GM10847 (cell line): ENCODE measurements around the gene CLDN7.
A peak's percentile ranks its signal among the peaks of the same experiment; 100 is the strongest.

Experiments used
- POLR2A ChIP-seq: IDR thresholded peaks from 2 replicates; pipeline ENCODE4 v1.6.1; 2011; ENCODE audit not compliant: insufficient read length; ENCODE audit errors: extremely low read depth

CLDN7 gene

DNA sequence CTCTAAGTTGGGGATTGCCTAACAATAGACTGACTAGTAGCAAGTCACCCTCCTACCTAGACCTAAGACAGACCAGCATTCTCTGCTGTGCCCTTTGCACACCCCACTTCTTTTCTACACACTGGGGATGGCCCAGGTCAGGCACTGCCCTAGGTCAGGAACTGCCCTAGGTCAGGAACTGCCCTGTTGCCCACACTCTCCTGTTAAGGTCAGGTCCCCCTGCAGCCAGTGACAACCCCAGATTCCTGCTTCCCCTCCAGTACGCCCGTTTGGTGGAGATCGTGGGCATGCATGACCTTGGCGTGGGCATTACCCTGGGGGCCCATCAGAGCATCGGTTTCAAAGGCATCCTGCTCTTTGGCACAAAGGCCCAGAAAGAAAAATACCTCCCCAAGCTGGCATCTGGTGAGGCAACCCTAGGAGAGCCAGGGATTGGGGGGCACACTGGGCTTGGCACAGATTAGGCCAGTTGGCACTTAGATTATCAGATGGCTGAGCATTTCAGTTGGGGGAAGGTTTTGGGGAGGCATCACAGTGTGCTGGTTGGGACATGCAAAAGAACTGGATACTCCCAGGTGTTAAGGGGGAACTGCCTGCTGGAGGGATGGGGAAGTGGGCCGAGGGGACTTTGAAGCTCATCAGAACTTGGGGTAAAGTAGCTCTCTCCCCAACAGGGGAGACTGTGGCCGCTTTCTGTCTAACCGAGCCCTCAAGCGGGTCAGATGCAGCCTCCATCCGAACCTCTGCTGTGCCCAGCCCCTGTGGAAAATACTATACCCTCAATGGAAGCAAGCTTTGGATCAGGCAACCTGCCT is 40.8 kb downstream of the CLDN7 start:
- no peak for TF ChIP-seq POLR2A

DNA sequence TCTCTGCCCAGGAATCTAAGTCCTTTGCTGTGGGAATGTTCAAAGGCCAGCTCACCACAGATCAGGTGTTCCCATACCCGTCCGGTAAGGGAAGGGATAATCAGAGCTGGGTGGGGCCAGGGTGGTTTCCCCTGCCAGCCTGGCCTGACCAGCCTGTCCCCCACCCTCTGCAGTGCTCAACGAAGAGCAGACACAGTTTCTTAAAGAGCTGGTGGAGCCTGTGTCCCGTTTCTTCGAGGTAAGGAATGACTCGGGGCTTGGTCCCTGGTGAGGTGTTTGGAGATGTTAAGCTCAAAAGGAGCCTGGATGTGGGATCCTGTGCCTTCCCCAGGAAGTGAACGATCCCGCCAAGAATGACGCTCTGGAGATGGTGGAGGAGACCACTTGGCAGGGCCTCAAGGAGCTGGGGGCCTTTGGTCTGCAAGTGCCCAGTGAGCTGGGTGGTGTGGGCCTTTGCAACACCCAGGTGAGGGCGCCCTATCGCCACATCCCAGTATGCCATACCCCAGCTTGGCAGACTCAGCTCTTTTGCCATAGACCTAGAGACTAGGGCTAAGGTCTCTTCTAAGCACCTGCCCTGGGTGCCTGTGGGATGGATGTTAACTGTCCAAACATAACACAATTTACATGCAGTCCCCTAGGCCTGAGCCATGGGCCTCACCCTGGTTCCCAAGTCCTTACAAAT is 41.5 kb downstream of the CLDN7 start:
- peak; percentile 17 for TF ChIP-seq POLR2A

DNA sequence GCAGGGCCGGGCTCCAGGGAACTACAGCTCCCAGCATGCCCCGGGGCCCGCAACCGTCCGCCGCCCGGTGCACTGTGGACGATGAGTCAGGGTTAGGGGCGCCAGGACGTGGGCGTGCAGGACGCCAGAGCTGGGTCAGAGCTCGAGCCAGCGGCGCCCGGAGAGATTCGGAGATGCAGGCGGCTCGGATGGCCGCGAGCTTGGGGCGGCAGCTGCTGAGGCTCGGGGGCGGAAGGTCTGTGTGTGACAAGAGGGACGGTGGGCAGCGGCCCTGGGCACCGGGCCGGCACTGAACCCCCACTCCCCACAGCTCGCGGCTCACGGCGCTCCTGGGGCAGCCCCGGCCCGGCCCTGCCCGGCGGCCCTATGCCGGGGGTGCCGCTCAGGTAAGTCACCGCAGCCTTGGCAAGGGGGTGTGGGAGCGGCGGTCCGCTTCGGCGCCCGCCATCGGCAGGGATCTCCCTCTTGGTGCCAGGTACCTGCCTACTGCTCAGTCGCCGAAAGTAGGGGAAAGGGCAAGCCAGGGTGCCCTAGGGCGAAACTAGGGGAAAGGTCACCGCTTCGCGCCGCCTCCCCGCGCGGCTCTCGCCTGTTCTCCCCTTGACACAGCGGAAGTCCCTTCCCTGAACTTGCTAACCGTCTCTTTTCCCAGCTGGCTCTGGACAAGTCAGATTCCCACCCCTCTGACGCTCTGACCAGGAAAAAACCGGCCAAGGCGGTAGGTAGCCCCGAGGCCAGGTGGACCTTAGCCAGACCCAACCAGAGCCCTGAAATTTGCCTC is 42.3 kb downstream of the CLDN7 start, which contains the start of the genes ACADVL and DLG4:
ACADVL (plus strand) TSS at position 127 of the 781 bp plus-strand sequence; CDS start at position 174, 47 bp downstream.
DLG4 (minus strand) TSS at position 25 of the 781 bp plus-strand sequence.
- peak; percentile 61 for TF ChIP-seq POLR2A

DNA sequence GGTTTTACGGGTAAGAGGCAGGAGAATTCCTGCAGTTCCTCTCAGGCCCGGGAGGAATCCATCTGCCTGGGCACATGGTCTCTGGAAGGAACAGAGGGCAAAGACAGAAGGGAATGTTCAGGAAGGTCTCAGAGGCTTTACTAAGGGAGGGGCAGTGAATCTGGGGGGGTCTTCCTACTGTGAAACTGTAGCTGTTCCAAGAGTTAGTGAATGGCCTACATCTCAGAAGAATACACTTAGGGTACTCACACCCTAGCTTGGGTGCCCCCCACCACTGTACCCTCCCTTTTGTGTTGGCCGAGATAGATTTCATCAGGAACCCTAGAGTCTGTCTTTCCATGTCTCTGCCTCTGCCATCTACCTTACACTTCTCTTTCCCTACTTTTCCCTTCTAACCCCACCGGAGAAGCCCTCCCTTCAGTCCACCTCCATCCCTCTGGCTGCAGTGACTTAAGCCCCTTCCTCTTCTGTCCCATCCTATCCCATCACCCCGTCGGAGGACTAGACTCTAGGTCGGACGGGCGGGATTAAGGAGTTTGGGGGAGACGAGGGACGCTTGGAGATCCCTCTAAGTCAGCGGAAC is 43.0 kb downstream of the CLDN7 start:
- no peak for TF ChIP-seq POLR2A

DNA sequence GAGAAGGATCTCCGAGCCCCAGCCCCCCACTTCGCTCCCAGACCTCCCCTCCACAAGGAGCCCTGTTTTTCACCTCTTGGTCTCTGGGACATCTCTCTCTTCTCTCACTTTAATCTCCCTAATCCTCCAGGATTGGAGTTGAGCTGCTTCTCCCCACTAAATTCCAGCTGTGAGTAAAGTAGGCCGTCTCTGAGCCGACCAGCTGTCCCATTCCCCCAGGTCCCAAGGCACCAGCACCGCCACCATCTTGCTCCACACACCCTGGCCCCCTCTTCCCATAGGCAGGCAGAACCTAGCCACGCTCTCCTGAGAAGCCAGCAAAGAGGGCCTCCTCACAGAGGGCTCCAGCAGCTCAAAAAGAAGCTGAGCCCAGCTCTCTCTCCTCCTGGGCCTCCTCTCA is 43.5 kb downstream of the CLDN7 start:
- TF ChIP-seq POLR2A: no peak

DNA sequence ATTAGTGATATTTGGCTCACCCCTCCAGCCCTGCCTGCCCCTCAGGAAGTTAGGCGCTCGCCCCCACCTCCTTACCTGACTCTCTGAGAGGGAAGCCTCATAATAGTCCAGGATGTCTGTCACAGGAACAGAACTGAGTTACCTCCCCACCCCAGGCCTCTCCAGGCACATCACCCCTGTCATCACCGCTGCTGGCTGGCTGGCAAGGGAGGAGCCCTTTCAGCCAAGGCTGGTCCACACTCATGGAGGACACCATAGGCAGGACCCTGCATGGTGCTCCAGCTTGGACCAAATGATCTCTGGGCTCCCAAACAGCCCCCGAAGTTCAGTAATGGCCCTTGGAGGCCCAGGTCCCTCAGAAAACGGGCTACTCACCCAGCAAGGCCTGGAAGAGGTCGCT is 44.1 kb downstream of the CLDN7 start:
- no peak for TF ChIP-seq POLR2A

DNA sequence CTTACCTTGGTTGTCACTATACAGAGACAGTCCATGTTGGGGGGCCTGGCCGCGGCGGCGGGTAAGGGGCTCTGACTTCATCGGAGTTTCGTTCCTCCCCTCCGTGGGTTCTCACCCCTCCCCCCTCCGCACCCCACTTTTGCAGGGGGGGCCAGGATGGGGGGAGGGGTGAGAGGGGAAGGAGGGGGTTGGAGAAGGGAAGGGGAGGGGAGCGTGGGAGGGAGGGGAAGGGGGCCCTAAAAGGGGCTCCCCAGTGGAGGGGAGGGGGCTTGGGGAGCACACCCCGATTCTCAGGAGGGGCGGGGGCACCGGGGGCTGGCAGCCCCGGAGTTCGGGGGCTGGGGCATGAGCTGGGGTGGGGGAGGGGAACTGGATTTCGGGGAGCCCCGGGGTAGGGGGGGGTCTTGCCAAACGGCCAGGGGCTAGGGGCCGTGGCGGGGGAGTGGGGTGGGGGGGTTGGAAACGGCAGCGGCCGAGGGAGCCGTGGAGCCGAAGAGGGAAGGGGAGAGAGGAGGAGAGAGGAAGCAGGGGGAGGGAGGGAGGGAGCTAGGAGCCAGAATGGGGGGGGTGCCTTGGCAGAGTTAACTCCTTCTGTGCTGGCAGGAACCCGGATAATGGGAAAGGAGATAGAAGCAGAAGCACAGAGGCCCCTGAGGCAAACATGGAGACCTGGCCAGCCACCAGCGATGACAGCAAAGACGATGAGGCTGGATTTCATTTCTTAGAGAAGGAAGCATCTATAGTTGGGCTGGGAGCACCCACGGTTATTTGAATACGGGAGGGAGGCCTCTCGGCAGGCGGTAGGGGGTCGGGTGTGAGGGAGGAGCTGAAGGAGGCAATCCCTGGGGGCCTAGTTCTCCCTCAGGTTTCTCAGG is 44.9 kb downstream of the CLDN7 start:
- no peak for TF ChIP-seq POLR2A

DNA sequence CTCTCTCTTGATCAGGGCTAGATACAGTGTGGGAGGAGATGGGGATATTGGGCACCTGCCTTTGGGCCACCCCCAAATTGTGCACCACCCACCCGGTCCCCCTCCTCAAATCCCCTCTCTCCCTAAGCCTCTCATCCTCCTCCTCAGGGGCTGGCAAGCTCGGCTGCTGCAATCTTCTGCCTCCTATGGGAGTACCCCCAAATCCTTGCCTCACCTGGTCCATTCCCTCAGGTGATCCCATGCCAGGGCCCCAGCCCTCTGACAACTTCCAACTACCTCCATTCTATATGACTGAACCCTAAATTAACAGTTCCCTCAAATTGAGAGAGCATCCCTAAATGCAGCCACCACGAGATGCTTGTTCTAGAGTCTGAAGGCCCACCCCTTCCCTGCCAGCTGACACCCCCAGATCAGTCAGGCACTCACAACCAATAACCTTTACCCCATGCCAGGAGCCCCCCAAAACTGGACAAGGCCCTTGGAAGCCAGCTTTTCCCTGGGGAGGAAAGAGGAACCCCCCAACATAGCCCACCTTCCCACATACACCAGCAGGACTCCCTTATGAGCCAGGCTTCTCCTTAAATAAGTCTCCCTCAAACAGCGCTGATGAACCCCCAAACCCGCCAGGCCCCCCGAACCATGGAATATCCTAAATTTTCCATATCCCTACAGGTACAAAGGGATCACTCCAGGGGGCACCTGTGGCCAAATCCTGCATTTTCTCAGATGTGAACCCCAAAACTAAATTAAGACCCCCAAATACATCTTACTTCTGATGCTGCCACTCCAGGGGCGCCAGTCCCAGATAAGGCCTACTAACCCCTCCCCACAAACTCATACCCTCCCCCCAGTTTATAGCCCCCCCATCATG is 45.8 kb downstream of the CLDN7 start:
- no peak for TF ChIP-seq POLR2A

DNA sequence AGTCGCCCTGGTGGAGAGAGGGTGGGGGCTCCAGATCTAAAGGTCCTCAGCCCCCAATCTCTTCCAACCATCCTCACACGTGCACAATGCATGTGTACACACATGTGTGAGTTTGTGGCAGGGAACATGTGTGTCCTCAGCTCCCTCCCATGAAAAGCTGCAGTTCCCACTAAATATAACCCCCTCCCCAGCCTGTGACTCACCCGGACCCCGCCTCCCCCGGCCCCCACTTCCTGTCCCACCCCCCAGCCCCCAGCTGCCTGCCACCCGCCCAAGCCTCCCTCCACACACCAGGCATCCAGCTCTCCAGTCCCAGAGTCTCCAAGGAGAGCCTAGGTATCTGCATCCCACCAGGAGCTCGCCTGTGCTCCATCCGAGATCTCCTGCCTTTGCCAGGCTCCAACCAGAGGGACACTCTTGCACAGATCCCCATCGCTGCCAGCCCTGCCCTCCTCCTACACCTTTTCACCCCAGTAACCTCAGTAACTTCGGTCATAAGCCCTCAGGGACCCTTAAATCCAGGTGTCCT is 46.6 kb downstream of the CLDN7 start:
- TF ChIP-seq POLR2A: no peak

DNA sequence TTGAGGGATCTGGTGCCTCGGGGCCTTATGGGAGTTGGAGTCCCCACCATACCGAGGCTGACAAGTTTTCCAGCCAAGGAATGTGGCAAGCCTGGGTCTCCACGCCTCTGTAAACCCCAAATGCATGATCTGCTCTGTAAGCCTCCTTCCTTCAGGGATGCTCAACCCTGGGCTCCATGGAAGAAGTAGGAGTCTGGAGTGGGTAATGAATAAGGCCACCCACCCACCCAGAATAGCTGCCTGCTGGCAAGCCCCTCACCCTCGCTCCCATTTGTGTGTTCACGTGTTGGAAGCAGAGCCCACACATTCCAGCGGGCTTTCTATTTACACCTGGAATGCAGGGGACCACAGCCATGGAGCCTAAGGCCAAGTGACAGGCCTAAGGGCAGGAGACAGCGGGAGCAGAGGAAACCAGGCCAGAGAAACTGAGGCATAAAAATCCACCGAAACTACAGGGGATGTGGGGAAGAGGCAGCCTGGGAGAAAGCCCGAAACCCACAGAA is 47.1 kb downstream of the CLDN7 start:
- TF ChIP-seq POLR2A: no peak

DNA sequence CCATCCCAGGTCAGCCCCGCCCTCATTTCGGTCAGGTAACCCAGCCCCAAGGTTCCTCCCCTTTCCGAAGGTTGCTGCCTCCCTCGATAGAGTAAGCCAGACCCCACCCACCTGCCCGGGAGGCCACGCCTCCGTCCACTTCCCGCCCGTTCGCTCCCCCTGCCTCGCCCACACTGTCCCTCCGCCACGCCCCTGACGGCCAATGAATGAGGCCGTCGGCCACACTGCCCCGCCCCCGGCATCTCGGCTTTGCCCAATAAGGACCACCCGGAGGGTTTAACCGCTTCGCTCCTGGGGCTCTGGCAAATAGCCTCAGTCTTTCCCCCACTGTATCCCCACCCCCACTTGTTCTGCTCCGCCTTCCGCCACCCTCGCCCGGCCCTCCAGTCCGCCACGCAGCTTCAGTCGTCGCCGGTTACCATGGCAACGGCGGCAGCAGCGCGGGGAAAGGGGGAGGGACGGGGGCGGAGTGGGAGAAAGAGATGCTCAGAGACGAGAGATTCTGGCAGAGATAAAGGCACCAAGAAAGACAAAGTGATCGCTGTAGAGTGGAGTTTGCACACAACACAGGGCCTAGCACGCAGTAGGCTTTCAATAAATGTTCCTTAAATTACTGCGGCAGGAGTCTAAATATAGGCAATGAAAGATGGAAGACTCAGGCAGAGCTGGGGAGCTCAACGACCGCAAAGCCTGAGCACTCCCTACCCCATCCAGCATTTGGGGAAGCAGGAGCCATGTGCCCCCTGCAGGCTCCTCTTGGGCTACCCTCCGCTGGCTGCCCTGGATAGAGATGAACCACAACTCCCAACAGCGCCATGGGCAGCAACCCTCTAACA is 47.8 kb downstream of the CLDN7 start:
- TF ChIP-seq POLR2A: no peak

DNA sequence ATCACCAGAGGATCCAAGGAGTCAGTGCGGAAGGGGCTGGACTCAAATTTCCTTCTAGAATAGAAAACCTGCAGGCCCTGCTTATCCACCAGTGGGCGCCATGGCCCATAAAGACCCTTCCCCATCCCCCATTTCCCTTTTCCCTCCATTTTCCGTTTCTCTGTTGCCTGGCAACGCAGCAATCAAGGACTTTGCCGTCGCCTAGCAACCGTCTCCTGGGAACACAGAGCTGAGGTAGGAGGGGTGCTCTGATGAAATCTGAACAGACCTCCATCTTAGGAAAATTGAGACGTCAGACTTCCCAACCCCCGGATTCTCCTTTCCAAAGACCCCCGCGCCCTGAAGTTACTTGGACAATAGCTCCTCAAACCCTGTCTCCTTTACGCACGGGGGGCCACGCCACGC is 48.4 kb downstream of the CLDN7 start:
- TF ChIP-seq POLR2A: no peak
